Ovary (tissue), 9 donors: ENCODE measurements around the gene UNC13A. TPM values are rescaled to one million over a fixed set of nuclear protein-coding genes. Genes with fewer than 3 reads are reported as not detected.

ENCODE experiments used
- DNase-seq, 5 donors: peaks; one replicate each; pipeline ENCODE4 v3.0.0-alpha.2; 2019 to 2020
- H3K27ac ChIP-seq, 2 donors: fragments of 200-600 bp; one replicate each; pipeline versions ENCODE4 v1.5.1 to v1.8.0; 2019 to 2022
- H3K27me3 ChIP-seq: fragments of 200-600 bp; one replicate; pipeline ENCODE4 v1.8.0; 2022
- H3K36me3 ChIP-seq: fragments of 200-600 bp; sonication (generic); one replicate; pipeline ENCODE4 v1.5.1; 2019
- H3K4me1 ChIP-seq: one replicate; pipeline ENCODE4 v1.8.1; 2013; ENCODE audit warnings: mild to moderate bottlenecking, moderate library complexity; ENCODE audit not compliant: insufficient read depth
- H3K4me3 ChIP-seq: fragments of 200-600 bp; sonication (generic); one replicate; pipeline ENCODE4 v1.5.1; 2017
- H3K9me3 ChIP-seq, 2 donors: fragments of 200-600 bp in 1 of 2; sonication (generic) in 1 of 2; one replicate each; pipeline versions ENCODE4 v1.5.1 to v1.8.1; 2013 to 2019; ENCODE audit warnings: mild to moderate bottlenecking in 1 of 2, moderate library complexity in 1 of 2
- CTCF ChIP-seq, 3 donors: fragments of 450-650 bp in 2 of 3; fragments of 200-600 bp in 1 of 3; IDR thresholded peaks; one replicate each; pipeline versions ENCODE4 v1.5.1 to v1.8.0; 2016 to 2022; ENCODE audit warnings: antibody characterized with exemption in 3 of 3, mild to moderate bottlenecking in 1 of 3
- EP300 ChIP-seq: sonication (generic); formaldehyde crosslinking; IDR thresholded peaks from one replicate; pipeline ENCODE4 v1.6.1; 2017; ENCODE audit warnings: antibody characterized with exemption
- POLR2A ChIP-seq: fragments of 450-650 bp; IDR thresholded peaks from one replicate; pipeline ENCODE4 v1.6.1; 2017; ENCODE audit warnings: antibody characterized with exemption, mild to moderate bottlenecking, moderate library complexity
- WGBS, 3 donors: extraction: QIAGEN DNeasy Blood & Tissue Kit in 1 of 3; methylation state at CpG; one replicate each; pipeline versions ENCODE4 v1.1.5 to v1.1.7; 2013 to 2017; 5-methylcytosine and 5-hydroxymethylcytosine counted together
- intact Hi-C, 4 donors: fragments of 100-400 bp; cut with DNase I; formaldehyde crosslinking; loops; one replicate each; pipeline versions ENCODE4 v1.11.0 to v1.15.1; 2022 to 2023
- polyA plus RNA-seq, 2 donors: library from polyadenylated mRNA; stranded (reverse); fragments of 200-250 nt in 1 of 2; fragments of 350-450 nt in 1 of 2; fragmentation: Illumina TruSeq in 1 of 2; extraction: RNeasy Lipid Tissue Mini Kit (QIAGEN cat#74804) in 1 of 2; gene quantifications; one replicate each; pipeline ENCODE4 v1.2.3, GENCODE V29; 2013 to 2014
- total RNA-seq, 7 donors: library from RNA; depleted of rRNA in 2 of 7; stranded (reverse); fragments of >200 nt in 2 of 7; fragmentation: NEBNext Ultra II Directional in 3 of 7; extraction: Animal tissue kit (Norgen Biotek cat#: 25700) in 3 of 7; gene quantifications; one replicate each; pipeline versions ENCODE4 v1.1.0 to v1.2.4, GENCODE V29; 2016 to 2023
- donor health status: DM: no; HTN: no; CAD: no; lungs with moderate emphysema.
- donor health status: DM: no; HTN: no; CAD: no.
- donor health status: Bipolar disorder and iron deficiency.
- donor health status: DM: yes; HTN: yes; CAD: no.
- donor health status: DM: no; HTN: no; CAD: no.
- donor health status: DM: yes; HTN: yes; CAD: no.

The UNC13A gene
- total and polyA plus RNA-seq, 9 donors: 0.08 to 0.38 (median 0.15) TPM

- no peak for DNase-seq
- Histone ChIP-seq H3K27ac (no peak overlapping the region), H3K36me3 (no peaks in the 10 kb centered on the region), H3K9me3 (no peaks in the 10 kb centered on the region), H3K27me3 (no peaks in the 10 kb centered on the region), H3K4me3 (no peak overlapping the region), H3K4me1 (no peaks in the 10 kb centered on the region)
- WGBS, 3 donors: 85 to 89% (median 86%) methylated on average over 28 of the region's 28 CpGs
- no peak for TF ChIP-seq CTCF (IDR thresholded peaks at IDR 0.05)
- TF ChIP-seq POLR2A: no peak
- no peak for TF ChIP-seq EP300
- intact Hi-C loops: no loop called here
These were observed 107.5 kb downstream of the UNC13A start for GRCh38 chr19:17580470-17581144.

- Histone ChIP-seq H3K9me3 (no peaks in the 10 kb centered on the region), H3K4me3 (no peak overlapping the region), H3K4me1 (no peaks in the 10 kb centered on the region), H3K27me3 (no peaks in the 10 kb centered on the region), H3K36me3 (no peaks in the 10 kb centered on the region), H3K27ac (no peak overlapping the region)
- intact Hi-C loops: no loop called here
- WGBS, 3 donors: 54 to 68% (median 55%) methylated on average over 14 to 16 of the region's 16 CpGs
- peak; percentile 60 to 82 (median 72) for DNase-seq
- TF ChIP-seq POLR2A (no peak), CTCF (IDR thresholded peaks at IDR 0.05) (no peak), EP300 (no peak)
These were observed 108.4 kb downstream of the UNC13A start for GRCh38 chr19:17579661-17580244.

GRCh38 chr19:17577457-17578097, 110.6 kb downstream of the UNC13A start:
- H3K27me3 ChIP-seq: no peaks in the 10 kb centered on the region
- no peak overlapping the region for H3K27ac ChIP-seq
- H3K36me3 ChIP-seq: no peaks in the 10 kb centered on the region
- no peak for DNase-seq
- H3K4me3 ChIP-seq: no peak overlapping the region
- TF ChIP-seq POLR2A (no peak), EP300 (no peak), CTCF (IDR thresholded peaks at IDR 0.05) (no peak)
- whole genome bisulfite sequencing, 3 donors: 80 to 81% (median 80%) methylated on average over 22 of the region's 22 CpGs
- intact Hi-C loops: no loop called here
- no peaks in the 10 kb centered on the region for H3K9me3 ChIP-seq
- H3K4me1 ChIP-seq: no peaks in the 10 kb centered on the region

- TF ChIP-seq EP300 (no peak), POLR2A (no peak), CTCF (IDR thresholded peaks at IDR 0.05) (no peak)
- intact Hi-C loops: no loop called here
- no peak overlapping the region for H3K27ac ChIP-seq
- H3K4me3 ChIP-seq: no peak overlapping the region
- no peaks in the 10 kb centered on the region for H3K36me3 ChIP-seq
- DNase-seq: peak; percentile 17 to 68 (median 52)
- 70 to 74% (median 73%) methylated on average over 34 of the region's 34 CpGs for WGBS, 3 donors
- no peaks in the 10 kb centered on the region for H3K9me3 ChIP-seq
- H3K4me1 ChIP-seq: no peaks in the 10 kb centered on the region
- no peaks in the 10 kb centered on the region for H3K27me3 ChIP-seq
These were observed 111.2 kb downstream of the UNC13A start for GRCh38 chr19:17576758-17577456.
